ENCODE measurements around the gene ENPP7.

DNA sequence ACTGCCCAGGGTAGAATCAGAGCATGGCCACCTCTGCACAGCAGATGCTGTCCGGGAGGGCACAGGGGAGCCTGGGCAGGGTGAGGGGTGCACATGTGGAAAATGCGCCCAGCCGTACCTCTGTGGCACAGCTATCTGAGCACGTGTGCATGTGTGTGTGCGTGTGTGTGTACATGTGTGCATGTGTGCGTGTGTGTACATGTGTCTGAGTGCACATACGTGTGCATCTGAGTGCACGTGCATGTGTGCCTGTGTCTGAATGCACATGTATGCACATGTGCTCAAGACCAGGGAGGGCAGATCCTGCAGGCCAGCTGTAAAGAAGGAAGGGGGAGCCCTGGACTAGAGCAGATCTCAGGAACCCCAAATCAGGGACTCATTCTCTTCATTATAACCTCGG is 37.3 kb upstream of the ENPP7 start:
- no peak for TF ChIP-seq POLR2A (IDR thresholded peaks at IDR 0.05)
- TF ChIP-seq, protein P1, sequence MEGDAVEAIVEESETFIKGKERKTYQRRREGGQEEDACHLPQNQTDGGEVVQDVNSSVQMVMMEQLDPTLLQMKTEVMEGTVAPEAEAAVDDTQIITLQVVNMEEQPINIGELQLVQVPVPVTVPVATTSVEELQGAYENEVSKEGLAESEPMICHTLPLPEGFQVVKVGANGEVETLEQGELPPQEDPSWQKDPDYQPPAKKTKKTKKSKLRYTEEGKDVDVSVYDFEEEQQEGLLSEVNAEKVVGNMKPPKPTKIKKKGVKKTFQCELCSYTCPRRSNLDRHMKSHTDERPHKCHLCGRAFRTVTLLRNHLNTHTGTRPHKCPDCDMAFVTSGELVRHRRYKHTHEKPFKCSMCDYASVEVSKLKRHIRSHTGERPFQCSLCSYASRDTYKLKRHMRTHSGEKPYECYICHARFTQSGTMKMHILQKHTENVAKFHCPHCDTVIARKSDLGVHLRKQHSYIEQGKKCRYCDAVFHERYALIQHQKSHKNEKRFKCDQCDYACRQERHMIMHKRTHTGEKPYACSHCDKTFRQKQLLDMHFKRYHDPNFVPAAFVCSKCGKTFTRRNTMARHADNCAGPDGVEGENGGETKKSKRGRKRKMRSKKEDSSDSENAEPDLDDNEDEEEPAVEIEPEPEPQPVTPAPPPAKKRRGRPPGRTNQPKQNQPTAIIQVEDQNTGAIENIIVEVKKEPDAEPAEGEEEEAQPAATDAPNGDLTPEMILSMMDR (IDR thresholded peaks at IDR 0.05), result no peak

Measured in uterus (tissue), 2 donors.